IMR-90 (cell line): ENCODE data around the gene ADAP2. TPM values are rescaled to one million over a fixed set of nuclear protein-coding genes. Genes with fewer than 3 reads are reported as not detected.

Experiments
- microRNA-seq, 2 experiments: library from miRNA; stranded (forward) in 1 of 2; unstranded in 1 of 2; fragments of 10-50 nt in 1 of 2; fragments of <30 nt in 1 of 2; gene quantifications in 1 of 2; microRNA quantifications in 1 of 2; one replicate each; pipeline versions ENCODE3 to v1.1.0; 2013 to 2020; ENCODE audit not compliant: insufficient read depth in 1 of 2, insufficient read length in 1 of 2, unreplicated experiment in 1 of 2
- polyA plus RNA-seq, 3 experiments: library from polyadenylated mRNA; depleted of rRNA; stranded (reverse); fragments of >200 nt; gene quantifications; 2 replicates each; pipeline ENCODE4 v1.2.3, GENCODE V29; 2012; ENCODE audit warnings: low replicate concordance in 1 of 3
- small RNA-seq, 5 experiments: library from RNA; depleted of rRNA; stranded (forward); fragments of <200 nt; gene quantifications; one replicate each; pipeline ENCODE3, GENCODE V24; 2012
- total RNA-seq: library from RNA; depleted of rRNA; stranded (reverse); fragments of >200 nt; gene quantifications from 2 replicates; pipeline ENCODE4 v1.2.3, GENCODE V29; 2012; rRNA removed

The ADAP2 gene
- total and polyA plus RNA-seq, 2 of the 4 experiments (the other 2 are of a cell fraction), result 0.90 to 1.2 TPM

Small RNA genes lying within 50 kb of the gene (microRNA-seq; reads per million reads assigned to microRNA genes)
- gene AC138207.3 (ENCODE audit: insufficient read depth, insufficient read length) (not detected), gene RN7SL138P (ENCODE audit: insufficient read depth, insufficient read length) (not detected)

Small RNA genes lying within 50 kb of the gene (small RNA-seq; reads per million reads assigned to genes)
- gene AC138207.3 (0 reads per million in 5 experiments), gene RN7SL138P (0 reads per million in 5 experiments)

Other genes starting within 250 kb of the ADAP2 start
- gene CRLF3, start 97.3 kb upstream of the ADAP2 start, total RNA-seq, result 15.2 and 17.8 TPM in 2 replicates
- gene CRLF3, start 97.3 kb upstream of the ADAP2 start, polyA plus RNA-seq (2012; rRNA removed), result 4.6 and 6.1 TPM in 2 replicates
- 1.3 and 2.8 TPM in 2 replicates for gene ATAD5, start 90.0 kb upstream of the ADAP2 start, total RNA-seq
- gene ATAD5, start 90.0 kb upstream of the ADAP2 start, polyA plus RNA-seq (2012; rRNA removed), result 0.93 and 1.0 TPM in 2 replicates
- gene TEFM, start 15.7 kb upstream of the ADAP2 start, total RNA-seq, result 13.8 and 17.8 TPM in 2 replicates
- gene TEFM, start 15.7 kb upstream of the ADAP2 start, polyA plus RNA-seq (2012; rRNA removed), result 4.8 and 7.9 TPM in 2 replicates
- 5.3 and 5.9 TPM in 2 replicates for gene RNF135, start 49.1 kb downstream of the ADAP2 start, total RNA-seq
- 8.6 and 9.0 TPM in 2 replicates for gene RNF135, start 49.1 kb downstream of the ADAP2 start, polyA plus RNA-seq (2012; rRNA removed)
- gene NF1, start 173.0 kb downstream of the ADAP2 start, total RNA-seq, result 48.3 and 48.6 TPM in 2 replicates
- gene NF1, start 173.0 kb downstream of the ADAP2 start, polyA plus RNA-seq (2012; rRNA removed), result 16.1 and 17.9 TPM in 2 replicates